OCI-LY7 (cell line): Measurements from ENCODE around the gene CDH15. TPM values are rescaled to one million over a fixed set of nuclear protein-coding genes. Genes with fewer than 3 reads are reported as not detected.

ENCODE experiments used
- BruUV-seq: library from RNA; stranded (reverse); fragments of 400-500 nt; replicated peaks from 2 replicates; lab custom pipeline; 2021; lab: Mats Ljungman, UMichigan
- CTCF ChIA-PET: fragments of 300-600 bp; sonication (Branson Sonifier 250); formaldehyde crosslinking; loops from one replicate; lab custom pipeline; 2022; ENCODE audit warnings: antibody characterized with exemption; ENCODE audit not compliant: unreplicated experiment; lab: Charles Lee
- POLR2A ChIA-PET: fragments of 300-600 bp; sonication (Branson Sonifier 250); formaldehyde crosslinking; loops from one replicate; lab custom pipeline; 2022; ENCODE audit warnings: antibody characterized with exemption; lab: Charles Lee
- DNase-seq: peaks from one replicate; pipeline ENCODE4 v3.0.0-alpha.2; 2015; ENCODE audit warnings: low spot score
- H2AFZ ChIP-seq: fragments of 200-600 bp; sonication (generic), shearing (Covaris generic); 2 replicates; pipeline ENCODE4 v1.6.1; 2014; ENCODE audit warnings: mild to moderate bottlenecking, antibody characterized with exemption, low read length, moderate library complexity
- H3K27ac ChIP-seq: fragments of 200-600 bp; sonication (generic); 2 replicates; pipeline ENCODE4 v1.5.1; 2014; ENCODE audit warnings: mixed run types, low read depth, mild to moderate bottlenecking, moderate library complexity, low read length, inconsistent platforms; ENCODE audit not compliant: poor library complexity, severe bottlenecking
- H3K36me3 ChIP-seq: fragments of 200-600 bp; sonication (generic); 2 replicates; pipeline ENCODE4 v1.6.1; 2014; ENCODE audit warnings: mild to moderate bottlenecking, antibody characterized with exemption, low read length, moderate library complexity, mixed read lengths; ENCODE audit not compliant: insufficient read depth
- H3K4me1 ChIP-seq: fragments of 200-600 bp; sonication (generic); 2 replicates; pipeline ENCODE4 v1.5.1; 2014; ENCODE audit warnings: mild to moderate bottlenecking, low read length; ENCODE audit not compliant: insufficient read depth, poor library complexity, severe bottlenecking
- H3K4me2 ChIP-seq: fragments of 200-600 bp; sonication (generic); 2 replicates; pipeline ENCODE4 v1.6.1; 2014; ENCODE audit warnings: mild to moderate bottlenecking, low read length
- H3K4me3 ChIP-seq: fragments of 200-600 bp; sonication (generic); 2 replicates; pipeline ENCODE4 v1.5.1; 2014; ENCODE audit warnings: mild to moderate bottlenecking, low read depth, low read length; ENCODE audit not compliant: poor library complexity, severe bottlenecking
- H3K79me2 ChIP-seq: fragments of 200-600 bp; sonication (generic); 2 replicates; pipeline ENCODE4 v1.6.1; 2016; ENCODE audit warnings: low read depth, mild to moderate bottlenecking, low read length, moderate library complexity, mixed read lengths; ENCODE audit not compliant: insufficient read depth
- H3K9me2 ChIP-seq: fragments of 200-600 bp; sonication (generic); 2 replicates; pipeline ENCODE4 v1.6.1; 2016; ENCODE audit warnings: mild to moderate bottlenecking, low read length, mixed read lengths; ENCODE audit not compliant: insufficient read depth
- H3K9me3 ChIP-seq: fragments of 200-600 bp; sonication (generic); 2 replicates; pipeline ENCODE4 v1.6.1; 2014; ENCODE audit warnings: mild to moderate bottlenecking, mixed run types, low read length, mixed read lengths
- H4K20me1 ChIP-seq: fragments of 200-600 bp; sonication (generic); 2 replicates; pipeline ENCODE4 v1.6.1; 2014; ENCODE audit warnings: mild to moderate bottlenecking, antibody characterized with exemption, low read length, moderate library complexity, mixed read lengths; ENCODE audit not compliant: insufficient read depth
- CTCF ChIP-seq: fragments of 200-600 bp; sonication (generic); conservative IDR thresholded peaks from 2 replicates; pipeline ENCODE4 v1.5.1; 2014; ENCODE audit warnings: mild to moderate bottlenecking, antibody characterized with exemption, low read length, moderate library complexity, mixed read lengths
- intact Hi-C: fragments of 100-400 bp; cut with micrococcal nuclease; formaldehyde crosslinking; loops from one replicate; pipeline ENCODE4 v1.10.0; 2022; ENCODE audit not compliant: unreplicated experiment
- total RNA-seq, 2 experiments: library from RNA; depleted of rRNA in 1 of 2; stranded (reverse); fragments of >200 nt in 1 of 2; shearing (Covaris generic) in 1 of 2; gene quantifications; 2 replicates each; pipeline ENCODE4 v1.2.3, GENCODE V29; 2014 to 2022

Gene CDH15
- total RNA-seq, 2 experiments from 2014 or later = not detected

GRCh38 chr16:89244754-89245153 is 73.2 kb downstream of the CDH15 start:
- POLR2A ChIA-PET = no interaction called here
- H3K79me2 ChIP-seq = peaks cover 7% of the 10 kb centered on the region; the same call in 1 of the 2 replicates
- no peaks in the 10 kb centered on the region for H4K20me1 ChIP-seq
- H3K9me2 ChIP-seq = no peaks in the 10 kb centered on the region
- H3K4me3 ChIP-seq = no peak overlapping the region
- H3K27ac ChIP-seq = no peak overlapping the region
- CTCF ChIA-PET = no interaction called here
- H2AFZ ChIP-seq = no peak overlapping the region
- TF ChIP-seq CTCF = no peak
- intact Hi-C loops = no loop called here
- peaks cover 4% of the 10 kb centered on the region; the same call in 1 of the 2 replicates for H3K9me3 ChIP-seq
- H3K4me2 ChIP-seq = no peak overlapping the region
- no TSS peak for BruUV-seq
- no peaks in the 10 kb centered on the region for H3K36me3 ChIP-seq
- H3K4me1 ChIP-seq = peaks cover 16% of the 10 kb centered on the region
- no peak for DNase-seq

Other genes starting within 250 kb of the CDH15 start
- 1.1 and 2.2 TPM in 2 replicates for gene CBFA2T3, start 194.5 kb upstream of the CDH15 start, total RNA-seq (2014; rRNA removed; shearing (Covaris generic))
- gene CBFA2T3, start 194.5 kb upstream of the CDH15 start, total RNA-seq (2022) = 30.8 and 48.0 TPM in 2 replicates
- gene ACSF3, start 77.9 kb upstream of the CDH15 start, total RNA-seq (2014; rRNA removed; shearing (Covaris generic)) = 97.9 and 112 TPM in 2 replicates
- gene ACSF3, start 77.9 kb upstream of the CDH15 start, total RNA-seq (2022) = 143 and 149 TPM in 2 replicates
- not detected in 2 replicates for gene SLC22A31, start 28.8 kb downstream of the CDH15 start, total RNA-seq (2014; rRNA removed; shearing (Covaris generic))
- not detected in 2 replicates for gene SLC22A31, start 28.8 kb downstream of the CDH15 start, total RNA-seq (2022)
- 8.6 and 9.9 TPM in 2 replicates for gene ZNF778, start 46.0 kb downstream of the CDH15 start, total RNA-seq (2014; rRNA removed; shearing (Covaris generic))
- 8.2 and 9.4 TPM in 2 replicates for gene ZNF778, start 46.0 kb downstream of the CDH15 start, total RNA-seq (2022)